ENCODE results near the gene ZNF77.
A peak's percentile ranks its signal among the peaks of the same experiment; 100 is the strongest.
"Not testable (repeated sequence)": the region's sequence is repeated elsewhere in the genome, so short reads cannot be mapped to it uniquely, and the experiment has no call there.

Gene ZNF77

DNA sequence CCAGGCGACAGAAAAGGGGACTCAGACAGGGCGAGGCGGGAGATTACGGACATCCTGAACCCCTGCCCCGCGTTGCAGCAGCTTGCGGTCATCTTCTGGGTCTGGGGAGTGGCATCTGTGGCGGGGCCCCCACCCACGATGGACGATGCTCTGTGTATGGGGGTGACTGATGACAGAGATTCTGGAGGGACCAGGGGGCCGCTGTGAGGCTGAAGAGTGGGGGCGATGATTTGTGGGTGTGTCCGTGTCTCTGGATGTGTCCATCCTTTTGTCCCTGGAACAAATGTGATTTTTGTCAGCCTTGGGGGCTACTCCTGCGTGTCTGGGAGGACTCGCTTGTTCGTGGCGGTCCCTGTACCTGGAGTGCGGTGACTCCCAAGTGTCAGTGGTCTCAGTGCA lies 17.7 kb downstream of the ZNF77 start:
- H3K4me3 ChIP-seq: no peak overlapping the region
- H3K27ac ChIP-seq: no peak overlapping the region

DNA sequence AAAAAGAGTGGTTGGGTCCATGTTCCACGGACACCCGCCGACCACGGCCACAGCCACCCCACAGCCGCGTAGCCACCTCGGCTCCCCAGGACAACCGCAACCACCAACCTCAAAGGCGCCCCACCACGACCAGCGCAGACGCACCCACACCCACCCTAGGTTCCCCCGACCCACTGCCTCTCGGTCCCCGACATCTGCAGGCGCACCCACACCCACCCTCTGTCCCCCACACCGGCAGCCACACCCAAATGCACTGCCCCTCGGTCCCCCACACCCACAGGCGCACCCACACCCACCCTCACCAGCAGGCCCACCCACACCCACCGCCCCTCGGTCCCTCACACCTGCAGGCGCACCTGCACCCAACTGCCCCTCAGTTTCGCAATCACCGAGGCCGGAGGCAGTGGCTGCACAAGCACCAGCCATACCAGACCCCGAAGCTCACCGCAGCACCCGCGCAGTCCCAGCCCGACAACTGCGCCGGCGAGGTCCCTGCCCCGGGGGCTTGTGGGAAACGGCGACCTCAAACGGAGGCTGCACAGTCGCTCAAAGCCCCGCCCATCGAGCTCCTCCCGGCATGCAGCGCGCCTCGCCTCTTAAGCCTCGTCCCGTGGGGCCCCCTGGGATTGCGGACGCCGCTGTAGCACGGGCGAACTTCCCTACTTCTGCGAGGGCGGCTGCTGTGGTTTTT lies 18.3 kb downstream of the ZNF77 start:
- Histone ChIP-seq H3K4me3 (no peak overlapping the region), H3K27ac (no peak overlapping the region)

DNA sequence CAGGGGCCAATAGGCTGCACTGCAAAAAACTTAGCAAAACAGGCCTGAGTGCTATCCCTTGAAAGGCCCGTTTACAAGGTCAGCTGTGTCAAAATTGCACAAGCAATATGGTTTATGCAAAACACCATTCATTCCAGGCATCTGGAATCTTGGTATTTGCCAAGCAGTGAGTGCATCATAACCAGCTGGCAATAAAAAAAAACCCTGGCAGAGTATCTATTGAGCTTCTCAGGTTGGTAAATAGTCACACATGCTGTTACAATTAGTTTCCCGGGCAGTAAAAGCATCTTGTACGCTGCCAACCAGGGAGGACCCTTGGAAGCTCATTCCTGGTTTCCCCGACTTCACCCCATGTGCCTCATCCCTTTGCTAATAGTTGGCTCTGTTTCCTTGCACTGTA lies 21.3 kb downstream of the ZNF77 start:
- H3K4me3 ChIP-seq: no peak overlapping the region
- H3K27ac ChIP-seq: peak overlapping the region in 2 of 21 experiments; percentile 34 to 38

DNA sequence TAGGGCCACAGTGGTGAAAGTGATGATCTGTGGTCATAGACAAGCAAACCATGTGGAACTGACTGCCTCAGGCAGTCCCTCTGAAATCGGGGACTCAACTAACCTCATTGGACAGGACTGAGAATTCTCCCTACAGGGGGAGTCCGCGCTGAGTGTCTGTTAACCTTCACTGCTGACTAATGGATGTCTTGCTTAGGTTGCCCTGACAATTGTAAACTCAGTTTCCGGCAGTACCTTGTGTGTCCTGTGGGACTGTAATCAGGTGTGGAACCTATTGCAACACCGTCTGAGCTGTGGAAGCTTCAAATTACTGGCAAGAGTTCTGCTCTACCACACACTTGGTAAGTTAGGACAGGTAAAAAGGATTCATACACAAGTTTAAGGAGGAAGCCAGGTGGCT lies 21.8 kb downstream of the ZNF77 start:
- Histone ChIP-seq H3K27ac (peak overlapping the region in 7 of 21 experiments; percentile 23 to 74 (median 44)), H3K4me3 (no peak overlapping the region)

DNA sequence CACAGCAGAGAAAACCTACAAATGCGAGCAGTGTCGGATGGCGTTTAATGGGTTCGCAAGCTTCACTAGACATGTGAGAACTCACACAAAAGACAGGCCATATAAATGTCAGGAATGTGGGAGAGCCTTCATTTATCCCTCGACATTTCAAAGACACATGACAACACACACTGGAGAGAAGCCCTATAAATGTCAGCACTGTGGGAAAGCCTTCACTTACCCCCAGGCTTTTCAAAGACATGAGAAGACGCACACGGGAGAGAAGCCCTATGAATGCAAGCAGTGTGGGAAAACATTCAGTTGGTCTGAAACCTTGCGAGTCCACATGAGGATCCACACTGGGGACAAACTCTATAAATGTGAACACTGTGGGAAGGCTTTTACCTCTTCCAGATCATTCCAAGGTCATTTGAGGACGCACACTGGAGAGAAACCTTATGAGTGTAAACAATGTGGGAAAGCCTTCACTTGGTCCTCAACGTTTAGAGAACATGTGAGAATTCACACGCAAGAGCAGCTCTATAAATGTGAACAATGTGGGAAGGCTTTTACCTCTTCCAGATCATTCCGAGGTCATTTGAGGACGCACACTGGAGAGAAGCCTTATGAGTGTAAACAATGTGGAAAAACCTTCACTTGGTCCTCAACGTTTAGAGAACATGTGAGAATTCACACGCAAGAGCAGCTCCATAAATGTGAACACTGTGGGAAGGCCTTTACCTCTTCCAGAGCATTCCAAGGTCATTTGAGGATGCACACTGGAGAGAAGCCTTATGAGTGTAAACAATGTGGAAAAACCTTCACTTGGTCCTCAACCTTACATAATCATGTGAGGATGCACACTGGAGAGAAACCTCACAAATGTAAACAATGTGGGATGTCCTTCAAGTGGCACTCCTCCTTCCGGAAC lies 27.2 kb downstream of the ZNF77 start:
- Histone ChIP-seq H3K4me3 (no peak overlapping the region), H3K27ac (no peak overlapping the region)

DNA sequence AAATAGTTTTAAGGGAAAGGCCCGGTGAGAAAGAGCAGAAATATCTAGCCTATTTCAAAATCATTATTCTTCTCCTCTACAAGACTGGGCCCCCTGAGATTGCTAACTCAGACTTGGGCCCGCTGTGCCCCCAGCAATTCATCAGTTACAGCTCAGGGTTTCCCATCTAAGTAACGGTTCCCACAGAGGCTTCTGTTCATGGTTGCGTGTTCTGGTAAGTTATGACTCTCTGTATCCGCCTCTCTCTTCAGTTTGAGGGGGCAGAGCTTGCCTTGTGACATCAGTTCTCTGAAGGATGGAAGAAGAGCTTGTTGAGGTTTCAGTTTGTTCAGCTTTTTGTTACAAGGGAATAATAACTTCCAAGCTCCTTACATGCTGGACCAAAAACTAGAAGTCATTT lies 32.5 kb downstream of the ZNF77 start:
- Histone ChIP-seq H3K27ac (no peak overlapping the region), H3K4me3 (no peak overlapping the region)

DNA sequence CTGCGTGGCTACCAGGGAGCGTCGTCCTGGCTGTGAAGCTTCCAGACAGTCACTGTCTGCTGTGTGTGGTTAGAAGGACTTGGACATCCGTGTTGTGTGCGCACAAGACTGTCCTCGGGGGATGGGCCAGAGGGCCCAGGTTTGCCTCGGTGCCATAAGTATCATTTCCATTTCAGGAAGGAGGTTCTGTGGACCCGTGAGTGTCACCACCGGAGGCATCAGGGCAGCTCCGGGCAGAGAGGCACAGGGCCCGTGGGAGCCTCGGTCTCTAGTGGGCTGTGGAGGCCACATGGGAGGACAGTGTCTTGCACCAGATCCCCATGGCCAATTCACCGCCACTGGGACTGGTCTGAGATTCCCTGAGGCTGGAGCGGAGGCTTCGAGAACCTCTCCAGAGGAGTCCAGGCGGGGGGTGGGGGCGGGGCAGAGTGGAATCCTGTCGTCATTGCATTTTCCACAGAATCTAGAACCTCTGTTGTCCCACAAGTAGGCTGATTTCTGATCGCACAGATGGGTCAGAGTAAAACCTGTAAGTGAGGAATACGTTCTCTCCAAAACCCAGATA lies 38.1 kb downstream of the ZNF77 start:
- Histone ChIP-seq H3K4me3 (no peak overlapping the region), H3K27ac (no peak overlapping the region)

DNA sequence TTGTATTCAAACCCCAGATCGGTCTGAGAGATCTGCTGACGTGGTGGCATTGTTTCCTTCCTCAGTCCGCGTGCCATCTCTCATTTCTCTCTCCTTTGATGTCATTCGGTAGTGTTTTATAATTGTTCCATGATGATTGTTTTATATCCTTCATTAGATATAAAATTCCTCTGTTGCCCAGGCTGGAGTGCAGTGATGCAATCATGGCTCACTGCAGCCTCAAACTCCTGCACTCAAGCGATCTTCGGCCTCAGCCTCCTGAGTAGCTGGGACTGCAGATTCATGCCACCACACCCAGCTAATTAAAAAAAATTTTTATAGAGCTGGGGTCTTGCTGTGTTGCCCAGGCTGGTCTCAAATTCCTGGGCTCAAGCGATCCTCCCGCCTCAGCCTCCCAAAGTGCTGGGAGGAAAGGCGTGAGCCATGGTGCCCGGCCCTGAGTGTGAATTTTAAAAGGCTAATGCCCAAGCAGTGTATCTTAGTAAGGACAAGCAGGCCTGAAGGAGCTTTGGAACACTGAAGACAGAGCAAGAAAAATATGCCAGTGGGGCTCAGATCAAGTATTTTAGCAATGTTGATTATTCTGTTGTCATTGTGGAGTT lies 38.8 kb downstream of the ZNF77 start:
- Histone ChIP-seq H3K4me3 (no peak overlapping the region), H3K27ac (no peak overlapping the region)

DNA sequence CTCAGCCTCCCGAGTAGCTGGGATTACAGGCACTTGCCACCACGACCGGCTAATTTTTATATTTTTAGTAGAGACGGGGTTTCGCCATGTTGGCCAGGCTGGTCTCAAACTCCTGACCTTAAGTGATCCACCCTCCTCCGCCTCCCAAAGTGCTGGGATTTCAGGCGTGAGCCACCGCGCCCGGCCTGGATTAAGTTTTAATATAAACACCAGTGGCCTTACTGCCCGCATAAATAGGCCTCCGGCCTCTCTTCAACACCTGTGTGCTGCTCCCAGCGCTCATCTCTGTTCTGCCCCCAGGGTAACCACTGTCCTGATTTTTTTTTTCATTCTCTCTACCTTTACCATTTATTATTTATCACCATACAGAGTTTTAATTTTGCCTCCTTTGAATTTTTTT lies 41.4 kb downstream of the ZNF77 start:
- H3K4me3 ChIP-seq, H3K27ac ChIP-seq: not testable (repeated sequence)

DNA sequence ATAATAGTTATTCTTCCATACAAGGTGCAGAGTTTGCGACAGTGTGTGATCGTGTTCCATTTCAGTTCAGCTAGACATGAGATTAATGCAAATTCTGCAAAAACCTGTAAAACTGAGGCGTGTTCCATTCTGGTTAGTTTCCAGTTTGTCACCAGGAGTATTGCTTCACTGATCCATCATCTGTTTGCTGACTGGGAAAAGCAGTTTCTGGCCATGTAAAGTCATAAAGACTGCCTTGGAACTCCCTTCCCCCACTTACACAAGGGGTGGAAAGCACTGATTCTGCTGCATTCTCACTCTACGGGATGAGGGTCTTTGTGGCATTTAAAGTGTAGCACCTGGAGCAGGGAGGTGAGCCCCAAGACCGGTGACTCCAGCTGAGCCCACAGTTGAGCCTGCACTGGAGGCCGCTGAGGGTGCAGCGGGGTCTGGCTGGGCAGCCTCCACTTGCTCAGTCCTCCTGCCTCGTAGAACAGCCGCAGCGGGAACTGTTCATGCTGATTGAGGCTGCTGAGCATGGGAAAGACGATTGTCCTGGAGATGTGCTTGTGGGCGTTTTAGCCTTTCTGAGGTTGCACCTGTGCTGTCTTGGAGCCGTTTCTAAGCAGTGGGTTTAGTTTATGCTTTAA lies 42.1 kb downstream of the ZNF77 start:
- Histone ChIP-seq H3K4me3 (no peak overlapping the region), H3K27ac (peak overlapping the region in 7 of 21 experiments; percentile 35 to 81 (median 57))

DNA sequence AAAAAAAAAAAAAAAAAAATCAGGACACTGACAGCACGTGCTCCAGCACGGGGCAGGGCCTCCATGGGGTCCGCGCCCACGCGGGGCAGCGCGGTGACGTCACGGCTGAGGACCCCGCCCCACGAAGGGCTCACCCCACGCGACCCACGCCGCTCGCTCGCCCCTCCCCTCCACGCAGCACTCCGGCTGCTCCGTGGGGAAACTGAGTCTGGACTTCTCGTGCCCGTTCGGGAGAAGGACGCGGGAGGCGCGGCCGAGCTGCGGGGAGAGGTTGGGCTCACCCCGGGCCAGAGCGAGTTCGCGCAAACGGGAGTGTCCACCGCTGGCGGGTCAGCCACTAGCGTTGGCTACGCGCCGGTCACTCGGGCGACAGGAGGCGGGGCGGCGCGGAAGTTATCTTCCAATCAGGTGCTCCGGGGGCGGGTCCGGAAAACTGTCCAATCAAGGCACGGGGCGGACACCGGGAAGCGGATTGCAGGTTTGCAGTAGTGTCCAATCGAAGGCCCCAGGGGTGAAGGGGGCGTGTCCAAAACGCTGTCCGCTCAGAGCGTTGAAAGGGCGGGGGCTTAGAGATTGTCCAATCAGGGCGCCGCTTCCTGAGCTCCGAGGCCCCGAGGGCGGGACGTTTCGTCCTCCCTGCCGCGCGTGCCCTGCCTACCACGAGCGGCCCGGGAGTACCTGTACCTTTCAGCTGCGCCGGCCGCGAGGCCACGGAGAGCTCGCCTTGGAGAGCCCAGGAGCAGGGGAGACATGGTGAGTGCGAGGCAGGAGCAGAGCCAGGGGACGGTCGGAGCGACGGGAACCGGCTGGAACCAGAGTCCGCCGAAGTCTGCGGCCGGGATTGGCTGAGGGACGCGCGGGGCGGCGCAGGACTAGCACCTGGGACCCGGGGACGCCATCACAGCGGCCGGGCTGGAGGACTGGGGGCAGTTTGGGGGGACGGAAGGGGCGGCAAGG lies 44.2 kb downstream of the ZNF77 start, which contains the start of gene ZNF57:
Gene ZNF57 (plus strand): TSS at position 633 of the 957 bp plus-strand sequence. CDS start 118 bp downstream, at position 751.
- Histone ChIP-seq H3K4me3 (peak within 1 kb of the TSS; percentile 44 to 75 (median 60)), H3K27ac (peak within 1 kb of the TSS; percentile 10 to 88 (median 74))

DNA sequence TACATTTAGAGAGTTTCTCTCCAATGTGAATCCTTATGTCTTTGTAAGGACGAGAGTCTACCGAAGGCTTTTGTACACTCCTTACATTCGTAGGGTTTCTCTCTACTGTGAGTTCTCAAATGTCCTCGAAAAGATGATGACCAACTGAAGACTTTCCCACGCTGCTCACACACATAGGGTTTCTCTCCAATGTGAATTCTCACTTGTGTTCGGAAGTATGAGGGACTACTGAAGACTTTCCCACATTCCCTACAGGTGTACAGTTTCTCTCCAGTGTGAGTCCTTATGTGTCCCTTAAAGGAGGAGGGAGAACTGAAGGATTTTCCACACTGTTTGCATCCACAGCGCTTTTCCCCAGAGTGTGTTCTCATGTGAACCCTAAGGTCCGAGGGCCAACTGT lies 48.1 kb downstream of the ZNF77 start:
- no peak overlapping the region for H3K4me3 ChIP-seq
- H3K27ac ChIP-seq: no peak overlapping the region

DNA sequence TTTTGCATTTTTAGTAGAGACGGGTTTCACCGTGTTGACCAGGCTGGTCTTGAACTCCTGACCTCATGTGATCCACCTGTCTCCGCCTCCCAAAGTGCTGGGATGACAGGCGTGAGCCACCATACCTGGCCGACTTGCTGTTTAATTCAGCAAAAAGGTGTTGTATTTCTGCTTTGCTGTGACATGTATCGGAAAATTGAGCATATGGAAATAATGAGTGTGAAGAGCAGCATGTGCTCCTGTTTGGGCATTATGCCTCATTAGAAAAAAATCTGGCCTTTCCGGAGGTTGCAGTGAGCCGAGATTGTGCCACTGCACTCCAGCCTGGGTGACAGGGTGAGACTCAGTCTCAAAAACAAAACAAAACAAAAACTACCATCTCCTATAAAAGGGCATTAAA lies 54.2 kb downstream of the ZNF77 start:
- H3K4me3 ChIP-seq, H3K27ac ChIP-seq: not testable (repeated sequence)

DNA sequence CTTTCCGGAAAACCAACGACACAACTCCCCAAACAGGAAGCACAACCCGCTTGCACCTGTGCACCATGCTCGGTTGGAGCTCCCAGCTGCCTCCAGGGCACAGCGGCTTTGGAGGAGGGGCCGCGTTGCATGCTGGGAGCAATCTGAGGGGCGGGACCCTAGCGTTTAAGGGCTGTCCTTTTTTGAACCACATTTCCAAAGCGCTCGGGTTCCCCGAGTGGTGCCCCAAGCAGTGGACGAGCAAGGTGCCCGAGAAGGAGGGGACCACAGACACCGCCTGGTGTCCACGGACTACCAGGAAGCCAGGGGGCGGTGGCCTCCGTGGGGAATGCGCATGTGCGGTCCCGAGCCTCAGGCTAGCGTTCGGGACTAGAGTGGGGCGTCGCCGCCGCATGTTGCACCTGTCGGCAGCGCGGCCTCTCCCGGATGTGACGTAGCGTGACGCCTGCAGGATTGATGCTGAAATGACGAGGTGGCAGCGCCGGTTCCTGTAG lies 56.0 kb downstream of the ZNF77 start:
- Histone ChIP-seq H3K27ac (peak overlapping the region in 4 of 21 experiments; percentile 23 to 57 (median 44)), H3K4me3 (peak overlapping the region in 3 of 7 experiments; percentile 9 to 31 (median 25))

DNA sequence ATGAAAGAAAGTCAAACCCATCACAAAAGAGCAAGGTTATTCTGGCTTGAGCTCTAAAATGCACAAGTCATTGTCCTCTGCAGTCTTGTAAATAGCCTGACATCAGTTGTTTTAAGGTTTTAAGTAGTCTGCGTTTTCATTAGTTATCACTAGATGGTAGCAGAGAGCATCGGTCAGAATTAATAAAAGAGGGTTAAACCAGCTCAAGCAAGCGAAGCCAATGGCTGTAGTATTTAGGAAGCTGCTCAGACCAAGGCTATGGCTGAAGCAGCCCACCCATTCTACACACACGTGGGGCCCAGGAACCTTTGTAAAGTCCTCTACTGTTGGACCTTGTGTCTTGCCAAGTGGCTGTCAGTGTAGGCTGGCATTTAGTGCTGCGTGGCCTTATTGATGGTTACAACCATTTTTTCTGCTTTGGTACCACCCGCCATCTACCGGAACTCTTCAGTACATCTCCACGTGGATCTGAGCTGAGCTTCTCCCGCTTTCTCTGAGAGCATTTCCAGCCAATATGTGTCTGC lies 57.3 kb downstream of the ZNF77 start:
- H3K27ac ChIP-seq: peak overlapping the region in 1 of 21 experiments; percentile 17
- H3K4me3 ChIP-seq: no peak overlapping the region

DNA sequence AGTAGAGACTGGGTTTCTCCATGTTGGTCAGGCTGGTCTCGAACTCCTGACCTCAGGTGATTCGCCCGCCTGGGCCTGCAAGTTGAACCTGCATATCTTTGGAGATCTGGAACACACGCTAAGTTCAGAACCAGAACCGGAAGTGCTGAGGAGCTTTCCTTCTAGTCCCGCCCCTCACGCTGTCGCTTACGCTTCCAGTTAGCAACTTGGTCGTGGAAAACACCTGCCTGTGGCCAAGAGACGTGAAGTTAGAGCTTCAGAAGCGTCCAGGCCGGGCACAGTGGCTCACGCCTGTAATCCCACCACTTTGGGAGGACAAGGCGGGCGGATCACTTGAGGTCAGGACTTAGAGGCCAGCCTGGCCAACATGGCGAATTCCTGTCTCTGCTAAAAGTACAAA lies 59.0 kb downstream of the ZNF77 start:
- no peak overlapping the region for H3K27ac ChIP-seq
- no peak overlapping the region for H3K4me3 ChIP-seq

DNA sequence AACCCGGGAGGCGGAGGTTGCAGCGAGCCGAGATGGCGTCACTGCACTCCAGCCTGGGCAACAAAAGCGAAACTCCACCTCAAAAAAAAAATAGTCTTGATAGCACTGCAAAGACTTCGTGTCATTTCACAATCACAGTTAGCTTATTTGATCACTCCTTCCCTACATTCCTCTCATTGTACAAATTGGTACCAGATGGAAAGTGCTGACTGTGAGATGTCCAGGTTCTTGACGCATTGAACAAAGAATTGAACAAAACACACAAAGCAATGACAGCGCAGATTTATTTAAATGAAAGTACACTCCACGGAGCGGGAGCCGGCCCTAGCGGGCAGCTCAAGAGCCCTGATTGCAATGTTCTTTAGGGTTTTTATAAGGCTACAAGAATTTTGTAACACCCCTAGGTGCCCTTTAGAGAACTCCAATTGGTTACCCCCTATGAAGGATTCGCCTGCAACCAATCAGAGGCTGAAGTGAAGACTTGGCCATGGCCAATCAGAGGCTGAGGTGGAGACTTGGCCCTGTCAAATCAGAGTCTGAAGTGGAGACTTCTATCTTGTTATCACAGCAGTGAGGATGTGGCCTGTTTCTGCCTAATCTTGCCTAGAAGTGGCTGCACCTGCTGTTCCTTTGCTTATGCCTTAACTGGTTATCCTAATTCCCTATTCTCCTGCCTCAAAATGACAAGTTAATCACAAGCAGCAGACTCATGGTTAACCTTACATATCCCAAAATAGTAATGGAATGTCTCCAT lies 60.9 kb downstream of the ZNF77 start:
- Histone ChIP-seq H3K4me3 (no peak overlapping the region), H3K27ac (no peak overlapping the region)
